OCI-LY7 (cell line): ENCODE measurements around the gene NEMP1.

Source experiments
- CTCF ChIP-seq: fragments of 200-600 bp; sonication (generic); conservative IDR thresholded peaks from 2 replicates; pipeline ENCODE4 v1.5.1; 2014; ENCODE audit warnings: mild to moderate bottlenecking, antibody characterized with exemption, low read length, moderate library complexity, mixed read lengths
- EZH2phosphoT487 ChIP-seq: fragments of 200-600 bp; sonication (generic); IDR thresholded peaks from 2 replicates; pipeline ENCODE4 v1.6.1; 2018; ENCODE audit warnings: low read depth, borderline replicate concordance, mild to moderate bottlenecking, mixed run types, antibody characterized with exemption, low read length, moderate library complexity, mixed read lengths

- no peak for TF ChIP-seq CTCF
- TF ChIP-seq EZH2phosphoT487, result no peak
Observed at GRCh38 chr12:57039016-57039798, 39.4 kb downstream of the NEMP1 start.
